Breast epithelium (tissue), 3 donors: Measurements from ENCODE around the gene NEU1.

ENCODE experiments used
- POLR2AphosphoS5 ChIP-seq, 3 donors: sonication (generic); formaldehyde crosslinking; IDR thresholded peaks; one replicate each; pipeline ENCODE4 v1.6.1; 2017; ENCODE audit warnings: antibody characterized with exemption in 3 of 3
- TF ChIP-seq, protein P1 (sequence below), 3 donors: fragments of 450-650 bp; IDR thresholded peaks; one replicate each; pipeline ENCODE4 v1.5.1; 2016 to 2017; ENCODE audit warnings: antibody characterized with exemption in 3 of 3, mild to moderate bottlenecking in 3 of 3, moderate library complexity in 3 of 3

- TF ChIP-seq, protein P1, sequence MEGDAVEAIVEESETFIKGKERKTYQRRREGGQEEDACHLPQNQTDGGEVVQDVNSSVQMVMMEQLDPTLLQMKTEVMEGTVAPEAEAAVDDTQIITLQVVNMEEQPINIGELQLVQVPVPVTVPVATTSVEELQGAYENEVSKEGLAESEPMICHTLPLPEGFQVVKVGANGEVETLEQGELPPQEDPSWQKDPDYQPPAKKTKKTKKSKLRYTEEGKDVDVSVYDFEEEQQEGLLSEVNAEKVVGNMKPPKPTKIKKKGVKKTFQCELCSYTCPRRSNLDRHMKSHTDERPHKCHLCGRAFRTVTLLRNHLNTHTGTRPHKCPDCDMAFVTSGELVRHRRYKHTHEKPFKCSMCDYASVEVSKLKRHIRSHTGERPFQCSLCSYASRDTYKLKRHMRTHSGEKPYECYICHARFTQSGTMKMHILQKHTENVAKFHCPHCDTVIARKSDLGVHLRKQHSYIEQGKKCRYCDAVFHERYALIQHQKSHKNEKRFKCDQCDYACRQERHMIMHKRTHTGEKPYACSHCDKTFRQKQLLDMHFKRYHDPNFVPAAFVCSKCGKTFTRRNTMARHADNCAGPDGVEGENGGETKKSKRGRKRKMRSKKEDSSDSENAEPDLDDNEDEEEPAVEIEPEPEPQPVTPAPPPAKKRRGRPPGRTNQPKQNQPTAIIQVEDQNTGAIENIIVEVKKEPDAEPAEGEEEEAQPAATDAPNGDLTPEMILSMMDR (IDR thresholded peaks at IDR 0.05) = no peak
- no peak for TF ChIP-seq POLR2AphosphoS5 (IDR thresholded peaks at IDR 0.05)
Observed at GRCh38 chr6:31869343-31869742, 6.7 kb upstream of the NEU1 start.
